HG02885 (cell line): Measurements from ENCODE around the gene NUDT16.
A peak's percentile ranks its signal among the peaks of the same experiment; 100 is the strongest.
"Not testable (repeated sequence)": the region's sequence is repeated elsewhere in the genome, so short reads cannot be mapped to it uniquely, and the experiment has no call there.

Source experiments
- ATAC-seq: cut with Tn5 transposase; IDR thresholded peaks from one replicate; pipeline ENCODE4 v1.9.1; 2021; ENCODE audit warnings: mild to moderate bottlenecking; ENCODE audit not compliant: unreplicated experiment, poor library complexity

Gene NUDT16

DNA sequence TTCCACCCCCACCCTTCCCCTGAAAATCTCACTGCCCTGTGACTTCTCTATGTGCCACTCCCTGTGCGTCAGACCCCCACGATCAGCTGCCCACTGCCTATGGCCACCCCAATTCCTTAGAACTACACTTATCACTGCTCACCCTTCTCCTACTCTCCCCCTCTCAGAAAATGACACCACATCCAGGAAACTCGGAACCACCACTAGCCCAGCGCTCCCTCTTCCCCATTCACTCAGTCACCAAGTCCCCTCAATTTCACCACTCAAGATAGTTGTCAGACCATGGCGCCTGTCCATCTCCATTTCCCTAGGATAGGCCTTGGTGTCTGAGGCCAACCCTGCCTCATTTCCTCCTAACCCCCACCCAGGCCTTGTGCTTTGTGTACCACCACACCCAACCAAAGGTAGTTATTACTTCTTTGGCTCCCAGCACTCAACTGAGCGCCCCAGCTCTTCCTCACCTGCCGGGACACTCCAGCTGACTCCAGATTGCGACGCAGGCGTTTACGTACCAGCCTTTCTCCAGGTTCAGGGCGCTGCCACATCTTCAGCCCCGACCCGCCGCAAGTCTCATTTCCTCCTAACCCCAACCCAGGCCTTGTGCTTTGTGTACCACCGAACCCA lies 641 bp upstream of the NUDT16 start:
- ATAC-seq = not testable (repeated sequence)

DNA sequence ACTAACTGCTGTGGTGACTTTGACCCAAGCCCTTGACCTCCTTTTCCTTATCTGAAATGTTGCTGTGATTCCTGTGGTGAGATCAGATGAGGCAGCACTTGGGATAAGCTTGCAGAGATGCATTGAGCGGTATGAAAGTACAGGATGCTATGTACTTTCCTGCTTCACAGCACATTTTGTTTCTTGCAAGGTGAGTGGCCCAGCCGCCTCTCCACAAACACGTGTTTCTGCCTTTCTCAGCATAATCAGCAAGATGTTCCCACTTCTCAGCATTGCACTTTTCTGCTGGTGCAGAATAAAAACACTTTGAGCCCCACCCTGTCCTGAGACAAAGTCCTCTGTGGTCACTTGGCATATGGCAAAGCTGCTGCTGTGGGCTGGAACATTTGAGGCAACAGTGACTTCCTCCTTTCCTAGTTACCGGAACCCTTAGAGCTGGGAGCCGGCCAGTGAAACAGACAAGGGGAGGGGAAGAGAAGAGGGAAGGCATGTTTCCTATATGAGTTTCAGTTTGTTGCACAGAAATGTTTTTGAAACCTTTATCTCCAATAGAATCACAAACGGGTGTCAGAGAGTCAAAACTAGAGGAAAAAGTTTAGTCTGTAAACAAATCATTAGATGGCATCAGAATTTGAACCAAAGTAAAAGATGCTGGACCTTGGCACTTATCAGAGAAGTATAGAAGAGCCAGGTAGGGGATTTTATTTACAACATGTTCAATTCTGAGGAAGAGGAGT lies 5.0 kb downstream of the NUDT16 start:
- ATAC-seq = no peak

DNA sequence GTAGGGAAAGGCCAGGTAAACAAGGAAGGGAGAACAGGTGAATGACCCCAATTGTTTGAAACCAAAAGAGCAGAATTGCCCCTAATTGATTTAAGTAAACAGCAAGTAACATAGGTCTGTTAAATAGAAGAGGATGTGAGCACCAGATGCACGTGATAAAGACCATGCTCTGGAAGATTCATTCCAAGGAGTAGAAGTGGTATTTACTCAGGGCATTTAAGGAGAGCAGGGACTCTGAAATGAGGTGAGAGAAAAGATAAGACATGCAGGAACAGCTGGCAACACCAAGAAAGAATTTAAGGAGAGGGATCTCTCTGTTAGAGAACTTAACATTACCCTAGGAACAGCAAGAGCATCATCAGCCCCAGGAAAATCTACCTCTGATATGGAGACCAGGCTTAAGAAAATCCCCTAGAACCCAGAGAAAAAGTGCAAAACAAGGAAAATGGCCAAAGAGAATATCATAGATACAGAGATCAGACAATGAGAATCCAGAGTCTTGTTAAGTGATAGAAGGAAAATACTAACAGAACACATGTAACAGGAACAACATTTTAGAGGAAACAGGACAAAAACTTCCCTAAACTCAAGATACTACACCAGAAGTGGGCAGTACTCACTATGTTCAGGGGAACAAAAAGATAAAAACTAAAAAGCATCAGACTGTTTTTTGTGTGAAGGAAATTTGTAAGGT lies 6.4 kb downstream of the NUDT16 start:
- no peak for ATAC-seq

DNA sequence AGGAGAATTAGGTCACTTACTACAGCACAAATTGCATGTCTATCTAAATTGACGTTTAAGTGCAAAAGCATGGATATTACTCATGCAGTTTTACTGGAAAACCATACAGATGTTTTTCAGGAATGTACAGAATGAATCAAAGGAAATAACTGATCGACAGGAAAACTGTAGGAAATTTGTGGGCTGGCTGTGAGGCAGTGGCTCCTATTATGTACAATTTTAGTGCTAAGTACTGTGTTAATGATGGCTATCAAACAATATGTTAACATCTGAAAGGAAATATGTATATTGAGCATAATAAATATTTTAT lies 6.9 kb downstream of the NUDT16 start:
- no peak for ATAC-seq

DNA sequence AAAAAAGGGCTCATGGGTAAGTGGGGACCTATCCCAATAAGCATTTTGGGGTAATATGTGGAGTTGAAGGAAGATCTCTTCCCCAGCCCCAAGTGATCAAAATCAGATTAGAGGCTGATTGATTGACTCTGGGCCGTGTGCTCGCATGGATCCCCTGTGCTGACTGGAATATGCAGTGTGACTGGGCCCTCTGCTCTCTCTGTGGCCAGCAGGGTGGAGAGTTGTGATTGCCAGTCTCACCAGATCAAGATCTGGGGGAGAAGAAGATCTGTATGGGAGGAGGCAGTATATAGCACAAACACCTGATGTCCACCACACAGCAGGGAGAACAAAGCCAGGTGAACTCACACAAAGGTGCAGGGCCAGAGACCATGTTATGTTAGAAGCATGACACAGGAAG lies 8.8 kb downstream of the NUDT16 start:
- ATAC-seq = no peak

DNA sequence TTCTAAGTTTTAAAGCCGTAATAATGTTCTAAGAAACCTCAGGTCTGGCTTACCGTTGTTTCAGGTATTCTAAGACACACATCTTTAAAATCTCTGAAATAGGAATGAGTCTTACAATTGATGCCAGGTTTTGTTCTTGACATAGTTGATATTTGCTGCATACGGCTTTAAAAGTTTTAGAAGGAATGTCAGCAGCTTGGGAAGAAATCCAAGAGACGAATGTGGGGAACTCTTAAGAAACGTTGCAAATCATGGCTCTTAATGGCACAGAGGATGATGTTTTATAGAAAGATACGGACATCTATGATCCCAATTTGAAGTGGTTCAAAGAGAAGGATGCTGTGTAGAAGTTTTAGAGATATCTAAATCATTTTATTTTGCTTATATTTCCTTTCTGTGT lies 11.5 kb downstream of the NUDT16 start:
- ATAC-seq = no peak

DNA sequence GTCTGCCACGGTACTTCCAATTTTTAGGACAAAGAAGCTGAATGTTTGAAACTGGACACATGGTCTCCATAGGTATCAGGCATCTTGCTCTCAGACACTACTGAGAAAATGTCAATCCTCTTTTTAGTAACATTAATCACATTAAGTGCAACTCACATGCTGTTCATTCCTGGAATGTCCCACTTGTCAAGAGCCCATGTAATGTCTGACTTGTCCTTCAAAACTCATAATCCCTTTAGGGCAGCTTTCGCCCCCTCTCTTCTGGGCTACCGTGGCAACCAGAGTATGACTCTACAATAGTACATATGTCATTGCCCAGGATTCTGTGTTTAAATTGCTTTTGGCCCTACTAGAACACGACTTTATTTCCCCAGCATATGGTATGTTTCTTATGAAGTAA lies 12.3 kb downstream of the NUDT16 start:
- no peak for ATAC-seq

DNA sequence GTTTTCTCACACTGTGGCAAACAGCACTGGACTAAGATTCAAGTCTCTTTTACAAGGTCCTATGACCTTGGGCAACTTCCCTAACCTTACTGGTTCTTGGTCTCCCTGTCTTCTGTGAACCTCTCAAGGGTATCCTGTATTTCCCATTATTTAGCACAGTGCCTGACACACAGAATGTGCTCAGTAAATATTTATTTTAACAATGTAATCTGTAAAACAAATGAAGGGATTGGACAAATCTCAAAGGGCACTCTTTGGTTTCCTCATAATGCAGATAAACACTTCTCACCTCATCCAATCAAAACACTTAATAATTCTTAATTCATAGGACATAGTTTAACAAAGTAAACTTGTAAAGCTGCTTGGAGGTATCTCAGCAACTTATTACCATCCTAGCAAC lies 12.8 kb downstream of the NUDT16 start:
- no peak for ATAC-seq

DNA sequence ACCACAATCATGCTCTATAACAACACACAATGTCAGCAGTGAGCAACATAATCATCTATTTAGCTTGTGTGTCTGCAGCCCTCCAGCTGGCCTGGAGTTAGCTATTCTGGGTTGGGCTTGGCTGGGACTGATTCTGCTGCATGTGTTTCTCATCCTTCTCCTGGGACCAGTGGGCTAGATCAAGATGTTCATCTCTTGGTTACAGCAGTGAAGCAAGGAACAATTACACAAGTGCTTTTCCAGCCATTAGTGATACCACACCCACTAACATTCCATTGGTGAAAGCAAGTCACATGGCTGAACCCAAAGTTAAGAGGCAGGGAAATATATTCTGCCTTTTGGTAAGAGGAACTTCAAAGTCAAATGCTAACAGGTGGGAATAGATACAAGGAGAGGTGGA lies 14.6 kb downstream of the NUDT16 start:
- no peak for ATAC-seq

DNA sequence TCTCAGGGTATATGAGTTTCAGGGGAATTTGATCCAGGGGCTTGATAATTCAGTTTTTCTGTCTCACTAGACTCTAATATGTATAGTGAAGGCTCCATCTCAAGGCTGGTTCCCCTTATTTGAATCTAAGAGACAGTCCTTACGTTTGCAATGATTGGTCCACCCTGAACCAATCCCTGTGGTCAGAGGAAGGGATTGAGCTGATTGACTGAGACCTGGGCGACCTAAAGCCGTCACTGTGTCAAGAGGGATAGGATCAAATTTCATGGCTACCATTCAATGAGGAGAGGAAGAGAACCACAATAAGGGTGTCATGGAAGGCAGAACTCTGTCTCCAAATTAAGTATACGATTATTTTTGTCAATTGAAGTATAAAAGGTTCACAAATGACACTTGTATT lies 16.3 kb downstream of the NUDT16 start:
- no peak for ATAC-seq

DNA sequence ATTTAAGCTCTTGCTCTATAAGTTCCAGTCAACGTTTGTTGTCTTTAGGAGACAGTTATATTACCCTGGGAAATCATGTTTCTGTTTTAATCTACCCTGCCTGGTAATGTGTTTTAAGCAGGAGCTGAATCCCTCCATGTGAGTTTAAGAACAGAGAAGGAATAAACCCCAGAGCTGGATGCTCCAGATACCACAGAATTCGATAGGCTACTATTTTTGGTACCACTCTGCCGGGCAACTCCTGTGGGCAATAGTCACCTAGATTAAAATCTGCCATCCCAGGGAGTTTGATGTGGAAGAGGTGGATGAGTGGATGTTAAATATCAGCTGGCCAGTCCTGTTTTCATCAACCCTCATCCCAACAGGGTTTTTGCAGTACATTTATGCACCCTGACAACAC lies 20.4 kb downstream of the NUDT16 start:
- no peak for ATAC-seq

DNA sequence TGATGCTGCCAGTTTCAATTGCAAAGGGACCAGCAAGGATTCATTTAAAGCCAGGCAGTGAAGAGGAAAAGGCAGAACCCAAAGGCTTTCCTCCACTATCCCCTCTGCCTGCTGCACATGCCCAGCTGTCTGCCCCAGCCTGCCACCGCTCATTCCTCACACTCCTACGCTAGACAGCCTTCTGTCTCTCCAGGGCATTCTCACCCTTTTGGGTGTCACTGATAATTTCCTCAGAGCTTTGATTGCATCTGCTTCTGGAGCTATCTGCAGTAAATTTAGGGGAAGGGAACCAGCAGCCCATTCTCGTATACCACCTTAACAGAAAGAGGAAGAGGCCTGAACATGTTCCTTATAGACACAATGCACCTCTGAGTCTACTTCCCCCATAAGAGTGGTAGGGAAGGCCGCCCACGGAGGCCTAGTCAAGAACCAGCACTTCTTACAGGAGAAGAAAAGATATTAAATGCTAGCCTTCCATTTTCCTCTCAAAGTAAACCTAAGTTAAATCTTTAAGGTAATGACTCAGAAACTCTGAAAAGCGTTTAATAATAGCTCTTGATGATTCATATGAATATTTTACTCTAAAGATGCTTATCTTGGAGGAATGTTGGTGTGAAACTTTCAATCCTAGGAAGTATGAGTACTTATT lies 20.9 kb downstream of the NUDT16 start:
- ATAC-seq = peak; percentile 61

DNA sequence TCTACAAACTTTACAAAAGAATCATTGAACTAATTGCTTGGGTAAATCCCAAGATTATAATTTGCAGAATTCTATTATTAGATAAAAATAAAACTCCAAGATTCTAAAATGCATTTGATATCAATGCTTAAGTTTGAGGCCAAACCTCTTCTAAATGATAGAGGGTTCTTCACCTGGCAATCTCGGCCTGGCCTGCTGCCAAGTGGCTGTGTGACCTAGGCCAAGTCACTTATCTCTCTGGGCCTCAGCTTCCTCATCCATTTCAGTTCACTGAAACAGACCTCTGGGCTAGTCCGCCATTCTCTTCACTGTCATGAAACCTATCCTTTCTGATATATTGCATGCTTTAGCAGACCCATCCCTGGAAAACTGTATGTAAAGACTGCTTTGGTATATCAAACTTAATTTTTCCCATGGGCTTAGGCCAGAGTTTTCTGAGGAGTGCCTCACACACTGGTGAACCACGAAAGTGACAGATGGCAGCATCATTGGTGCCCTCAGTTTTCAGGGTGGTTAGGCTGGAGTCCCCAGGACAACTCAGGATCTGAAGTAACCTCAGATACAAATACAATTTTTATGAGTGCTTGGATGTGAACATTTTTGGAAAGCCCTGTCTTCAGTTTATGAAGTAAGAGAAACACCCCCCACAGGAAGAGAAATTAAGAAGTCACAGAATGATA lies 21.8 kb downstream of the NUDT16 start:
- no peak for ATAC-seq

DNA sequence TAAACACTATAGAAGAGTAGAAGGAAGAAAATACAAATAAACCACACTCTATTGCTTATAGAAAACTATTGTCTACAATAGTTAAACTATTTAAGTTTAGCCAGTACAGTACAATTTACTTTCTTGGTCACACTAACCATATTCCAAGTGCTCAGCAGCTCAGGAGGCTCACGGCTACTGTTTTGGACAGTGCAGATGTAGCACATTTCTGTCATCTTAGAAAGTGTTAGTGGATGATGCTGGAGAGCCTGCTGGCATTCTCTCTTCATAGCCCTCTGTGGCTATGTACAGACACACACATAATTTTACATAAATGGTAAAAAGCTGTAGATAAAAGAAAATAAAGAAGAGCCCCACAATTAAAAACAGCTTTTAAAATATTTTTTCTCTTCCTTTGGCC lies 23.8 kb downstream of the NUDT16 start:
- ATAC-seq = no peak

DNA sequence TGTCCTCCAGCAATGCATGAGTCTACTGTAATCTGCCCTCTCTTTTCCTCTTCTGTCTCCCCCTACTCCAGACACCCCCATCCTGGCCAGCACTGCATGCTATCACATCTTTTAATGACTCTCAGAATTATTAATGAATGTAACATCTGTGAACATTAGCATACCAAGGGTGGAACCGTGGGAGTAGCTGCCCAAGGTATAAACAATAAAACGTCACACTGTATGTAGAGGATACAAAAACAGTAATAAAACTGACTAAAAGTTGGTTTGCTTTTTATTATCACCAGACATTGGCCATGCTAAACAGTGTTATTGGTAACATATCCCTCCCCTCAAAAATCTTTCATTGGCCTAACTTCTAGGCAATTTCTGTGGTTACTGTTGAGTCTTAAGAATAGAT lies 24.7 kb downstream of the NUDT16 start:
- ATAC-seq = no peak

DNA sequence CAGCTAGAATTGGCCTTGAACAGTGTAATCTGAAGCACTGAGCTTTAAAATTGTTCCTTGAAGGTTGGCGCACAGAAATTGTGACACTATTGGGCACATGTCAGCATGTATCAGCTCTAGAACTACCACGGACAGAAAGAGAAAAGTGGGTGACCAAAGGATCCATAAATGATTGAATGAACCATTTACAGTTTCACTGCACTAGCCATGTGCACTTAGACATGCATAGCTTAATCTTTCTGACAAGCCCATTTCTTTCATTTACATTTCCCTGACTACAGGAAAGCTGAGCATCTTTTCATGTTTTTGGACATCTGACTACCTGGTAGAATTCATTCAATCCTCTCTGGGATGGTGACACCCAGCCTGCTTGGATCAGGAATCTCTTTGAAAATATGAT lies 36.2 kb downstream of the NUDT16 start:
- no peak for ATAC-seq

DNA sequence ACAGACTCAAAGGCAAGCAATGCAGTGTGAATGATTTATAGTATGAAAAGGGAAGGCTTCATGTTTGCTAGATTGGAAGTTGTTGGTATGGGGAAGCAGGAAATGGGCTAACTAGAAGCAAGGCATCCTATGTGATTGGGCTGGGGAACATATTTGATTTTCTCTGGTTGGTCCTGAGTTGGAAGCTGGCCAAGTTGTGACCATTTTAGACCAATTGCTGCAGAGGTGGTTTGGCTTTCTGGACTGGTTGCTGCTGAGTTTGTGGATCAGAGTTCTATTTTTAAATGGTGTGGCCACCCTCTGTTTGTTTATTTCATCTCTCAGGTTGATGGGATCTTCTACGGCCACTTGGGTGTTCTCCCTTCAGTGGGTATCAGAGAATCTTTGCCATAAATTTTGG lies 39.7 kb downstream of the NUDT16 start:
- ATAC-seq = no peak

DNA sequence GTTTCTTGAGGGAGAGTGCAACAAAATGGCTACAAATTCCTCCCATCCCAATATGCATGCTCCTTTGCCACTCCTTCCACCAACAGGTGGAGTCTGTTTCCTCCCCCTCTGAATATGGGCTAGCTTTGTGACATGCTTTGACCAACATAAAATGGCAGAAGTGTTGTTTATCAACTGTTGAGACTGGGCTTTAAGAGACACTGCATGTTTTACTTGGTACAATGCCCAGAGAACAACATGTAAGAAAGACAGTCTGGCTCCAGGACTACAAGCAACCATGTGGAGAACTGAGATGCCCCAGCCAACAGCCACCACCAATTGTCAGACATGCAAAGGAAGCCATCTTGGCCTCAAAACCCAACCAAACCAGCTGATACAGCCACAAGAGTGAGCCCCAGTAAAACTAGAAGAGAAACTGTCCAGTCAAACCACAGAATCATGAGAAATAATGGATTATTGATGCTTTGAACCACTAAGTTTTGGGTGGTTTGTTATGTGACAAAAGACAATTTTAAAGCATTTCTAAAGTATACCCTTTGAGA lies 40.5 kb downstream of the NUDT16 start:
- ATAC-seq = no peak

DNA sequence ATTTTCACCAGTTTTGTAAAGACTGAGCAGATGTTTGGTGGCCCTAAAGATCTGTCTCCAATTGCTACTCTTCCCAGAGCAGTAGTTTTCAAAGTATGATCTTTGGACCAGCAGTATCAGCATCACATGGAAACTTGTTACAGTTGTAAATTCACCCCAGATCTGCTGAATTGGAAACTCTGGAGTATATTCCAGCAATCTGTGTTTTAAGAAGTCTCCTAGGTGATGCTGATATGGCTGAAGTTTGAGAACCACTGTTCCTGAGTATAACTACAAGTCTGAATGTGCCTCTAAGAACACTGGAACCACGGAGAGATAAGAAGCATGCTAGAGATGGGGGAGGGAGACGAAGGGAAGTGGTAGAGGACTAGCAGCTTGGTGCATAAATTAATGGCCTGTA lies 45.7 kb downstream of the NUDT16 start:
- ATAC-seq = no peak

DNA sequence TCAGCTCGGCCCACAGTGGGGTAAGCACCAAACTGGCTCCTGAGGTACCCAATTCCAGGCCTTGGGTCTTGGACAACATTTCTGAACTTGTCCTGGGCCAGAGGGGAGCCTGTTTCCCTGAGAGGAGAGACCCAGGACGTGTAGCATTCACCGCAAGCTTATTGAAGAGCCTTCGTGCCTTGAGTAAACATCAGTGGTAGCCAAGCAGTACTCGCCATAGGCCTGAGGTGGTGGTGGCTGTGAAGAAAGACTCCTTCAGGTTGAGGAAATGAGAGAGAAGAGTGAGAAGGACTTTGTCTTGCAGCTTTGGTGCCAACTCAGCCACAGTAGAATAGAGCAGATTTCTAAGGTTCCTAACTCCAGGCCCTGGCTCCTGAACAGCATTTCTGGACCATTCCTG lies 50.2 kb downstream of the NUDT16 start:
- no peak for ATAC-seq

DNA sequence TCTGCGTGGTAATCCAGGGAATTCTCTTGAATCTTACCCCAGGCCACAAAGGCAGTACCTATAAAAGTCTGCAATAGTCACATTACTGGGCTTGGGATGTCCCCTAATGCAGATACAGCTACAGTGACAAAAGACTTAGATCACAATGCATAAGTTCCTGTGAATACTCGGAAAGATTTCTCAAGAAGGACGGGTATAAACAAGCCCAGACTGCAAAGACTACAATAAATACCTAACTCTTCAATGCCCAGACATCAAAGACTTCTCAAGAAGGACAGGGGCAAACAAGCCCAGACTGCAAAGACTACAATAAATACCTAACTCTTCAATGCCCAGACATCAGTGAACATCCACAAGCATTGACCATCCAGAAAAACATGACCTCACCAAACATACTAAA lies 50.9 kb downstream of the NUDT16 start:
- ATAC-seq = no peak
